Measurements from ENCODE around the gene DUSP9.

The DUSP9 gene

GRCh38 chrX:153621949-153622598 is 24.9 kb upstream of the DUSP9 start:
- no peak for DNase-seq (ENCODE audit: low read depth)

DNA sequence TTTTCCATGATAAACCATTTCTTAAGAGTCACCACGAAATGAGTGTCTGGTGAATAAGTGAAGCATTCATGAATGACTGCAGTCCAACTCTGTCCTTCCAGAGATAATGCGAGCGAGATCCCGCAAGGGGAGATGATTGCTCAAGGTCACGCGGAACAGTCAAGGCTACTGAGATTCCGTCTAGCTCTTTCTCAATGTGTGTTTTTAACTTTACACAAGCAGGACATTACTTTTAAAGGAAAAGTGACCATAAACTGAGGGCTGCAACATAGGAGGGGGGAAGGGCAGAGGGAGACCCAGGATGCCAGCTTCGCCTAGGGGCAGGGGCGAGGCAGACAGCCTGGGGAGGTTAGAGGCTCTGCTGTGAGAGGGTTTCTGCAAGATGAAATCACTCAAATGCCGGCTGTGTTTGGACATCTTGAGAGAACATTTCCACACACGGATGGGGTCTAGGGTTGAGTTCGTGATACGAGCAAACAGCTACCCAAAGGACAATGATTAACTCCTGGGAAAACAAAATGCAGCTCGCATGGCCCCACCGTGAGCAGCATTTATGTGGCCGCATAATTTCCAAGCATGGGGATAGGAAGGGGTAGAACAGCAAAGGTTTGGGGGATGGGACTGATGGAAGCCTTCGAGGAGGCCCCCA is 24.2 kb upstream of the DUSP9 start:
- no peak for DNase-seq (ENCODE audit: low read depth)

DNA sequence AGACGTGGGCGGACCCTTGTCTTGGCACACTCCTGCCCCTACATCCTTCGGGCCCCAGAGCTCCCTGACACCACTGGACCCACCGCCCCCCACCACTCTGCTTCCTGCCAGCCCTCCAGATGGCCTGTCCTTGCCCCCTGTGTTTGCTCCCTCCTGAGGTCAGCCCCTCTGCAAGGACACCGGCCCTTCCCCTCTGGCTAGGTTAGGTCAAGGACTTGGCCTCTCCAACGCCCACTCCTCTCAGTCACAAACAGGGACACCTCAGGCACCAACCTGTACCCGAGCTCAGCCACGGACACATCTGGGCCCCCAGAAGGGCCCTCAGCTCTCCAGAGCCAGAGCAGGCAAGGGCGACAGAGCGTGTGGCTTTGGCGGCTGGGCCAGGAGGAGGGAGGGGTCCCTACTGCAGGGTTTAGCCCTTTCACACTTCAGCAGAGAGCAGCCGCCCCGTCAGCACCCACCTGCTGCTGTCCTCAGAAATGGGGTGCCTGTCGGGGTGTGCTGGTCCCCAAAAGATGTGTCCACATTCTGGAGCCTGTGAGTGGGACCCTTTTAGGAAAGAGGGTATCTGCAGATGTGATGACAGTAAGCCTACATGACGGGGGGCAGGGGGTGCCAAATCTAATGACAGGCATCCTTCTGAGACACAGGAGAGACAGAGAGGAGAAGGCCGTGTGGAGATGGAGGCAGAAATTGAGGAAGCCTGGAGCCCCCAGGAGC is 23.5 kb upstream of the DUSP9 start:
- DNase-seq (ENCODE audit: low read depth) = no peak

GRCh38 chrX:153624196-153625091 is 22.6 kb upstream of the DUSP9 start:
- no peak for DNase-seq (ENCODE audit: low read depth)

DNA sequence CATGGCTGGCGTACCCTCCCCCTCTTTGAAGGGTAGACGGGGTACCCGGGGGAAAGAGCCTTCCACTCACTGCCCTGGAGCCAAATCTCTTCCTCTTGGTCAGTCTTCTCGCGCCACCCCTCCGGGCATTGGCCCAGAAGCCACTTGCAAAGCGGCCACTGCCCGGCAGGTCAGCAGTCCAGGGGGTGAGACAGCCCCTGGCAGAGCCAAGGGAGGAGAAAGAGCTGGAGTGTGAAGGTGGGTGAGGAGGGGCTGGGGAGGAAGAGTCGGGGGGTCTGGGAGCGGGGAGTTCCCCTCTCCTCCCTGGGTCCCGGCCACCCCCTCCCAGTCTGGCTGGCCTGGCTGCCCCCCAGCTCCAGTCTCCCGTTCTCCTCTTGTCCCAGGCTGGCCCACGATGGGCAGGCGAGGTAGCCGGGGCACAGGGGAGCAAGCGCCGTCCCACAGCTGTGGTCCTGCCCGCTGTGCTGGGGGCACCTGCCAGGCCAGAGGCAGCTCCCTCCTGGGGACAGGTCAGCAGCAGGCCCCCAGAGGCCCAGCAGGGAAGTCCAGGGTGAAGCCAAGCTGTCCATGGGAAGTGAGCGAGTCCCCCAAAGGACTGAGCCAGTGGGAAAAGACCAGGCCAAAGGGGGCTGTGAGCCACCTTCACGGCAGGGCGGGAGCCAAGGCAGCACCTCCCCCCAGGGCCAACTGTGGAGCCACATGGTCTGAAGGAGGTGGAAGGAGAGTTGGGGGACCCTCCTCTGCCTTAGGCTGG is 21.6 kb upstream of the DUSP9 start:
- no peak for DNase-seq (ENCODE audit: low read depth)

GRCh38 chrX:153626025-153626633 is 20.9 kb upstream of the DUSP9 start:
- no peak for DNase-seq (ENCODE audit: low read depth)

DNA sequence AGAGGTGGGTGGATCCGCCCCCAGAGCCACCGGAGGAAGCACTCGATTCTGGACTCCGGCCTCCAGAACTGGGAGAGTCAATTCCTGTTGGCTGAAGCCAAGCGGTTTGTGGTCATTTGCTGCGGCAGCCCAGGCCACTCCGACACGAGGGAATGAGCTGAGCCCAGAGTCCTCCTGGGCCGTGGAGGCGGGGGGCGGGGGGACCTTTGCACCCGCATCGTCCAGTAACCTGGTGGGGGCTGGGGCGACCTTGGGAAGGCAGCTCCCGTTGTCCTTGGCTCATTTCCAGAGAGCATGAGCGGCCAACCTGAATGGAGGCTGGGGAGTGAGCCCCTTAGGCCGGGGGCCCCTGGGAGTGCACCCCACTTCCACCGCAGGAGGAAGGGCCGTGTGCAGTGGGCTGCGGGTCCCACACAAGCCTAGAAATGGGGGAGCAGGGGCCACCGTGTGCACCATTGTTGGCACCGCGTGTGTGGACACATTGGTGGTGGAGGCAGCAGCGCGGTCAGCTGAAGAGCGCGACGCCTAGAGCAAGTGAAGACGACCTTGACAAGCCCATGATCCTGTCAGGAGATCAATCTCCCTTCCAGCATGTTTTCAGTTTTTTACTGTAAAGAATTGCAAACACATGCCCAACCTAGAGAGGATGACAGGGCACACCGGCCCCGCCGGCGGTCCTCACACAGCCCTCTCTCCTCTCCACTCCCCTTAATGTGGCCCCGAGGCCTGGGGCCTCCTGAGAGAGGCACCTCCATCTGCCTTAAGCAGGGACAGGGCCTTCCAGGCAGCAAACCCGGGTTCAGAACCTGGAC is 19.9 kb upstream of the DUSP9 start:
- DNase-seq (ENCODE audit: low read depth) = no peak

DNA sequence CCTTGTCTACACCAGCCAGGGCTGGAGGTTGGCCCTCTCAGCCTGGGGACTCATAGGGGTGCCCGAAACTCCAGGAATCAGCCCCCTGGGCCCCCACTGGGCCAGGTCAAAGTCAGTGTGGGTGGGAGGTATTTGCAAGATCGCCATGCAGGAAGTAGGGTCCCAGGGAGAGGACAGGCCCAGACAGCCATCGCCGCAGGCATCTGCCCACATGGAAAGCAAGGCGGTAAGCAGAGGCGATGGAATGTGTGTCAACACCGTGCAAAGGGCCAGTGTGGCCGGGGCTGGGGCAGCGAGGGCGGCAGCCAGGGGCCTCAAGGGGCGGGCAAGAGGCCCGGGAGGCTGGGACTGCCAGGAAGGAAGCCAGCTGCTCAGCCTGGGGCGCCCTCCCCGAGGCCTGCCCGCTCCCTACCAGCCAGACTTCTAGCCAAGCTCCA is 19.3 kb upstream of the DUSP9 start:
- no peak for DNase-seq (ENCODE audit: low read depth)

DNA sequence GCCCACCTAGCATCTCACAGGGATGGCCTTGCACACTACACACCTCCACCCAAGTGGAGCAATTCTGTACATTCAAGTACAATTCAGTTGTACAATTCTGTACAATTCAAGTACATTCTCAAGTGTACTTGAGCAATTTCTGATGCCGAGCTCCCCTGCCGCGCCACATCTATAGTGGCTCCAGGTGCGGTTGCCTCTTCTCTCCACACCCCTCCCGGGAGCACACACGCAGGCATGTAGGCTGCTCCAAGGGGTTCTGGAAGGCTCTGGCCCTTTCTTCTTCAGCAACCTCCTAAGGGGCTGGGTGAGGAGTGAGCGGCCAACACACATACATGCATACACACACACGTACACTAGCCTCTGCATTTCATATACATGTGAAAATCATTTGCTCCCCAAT is 18.9 kb upstream of the DUSP9 start:
- DNase-seq (ENCODE audit: low read depth) = no peak

DNA sequence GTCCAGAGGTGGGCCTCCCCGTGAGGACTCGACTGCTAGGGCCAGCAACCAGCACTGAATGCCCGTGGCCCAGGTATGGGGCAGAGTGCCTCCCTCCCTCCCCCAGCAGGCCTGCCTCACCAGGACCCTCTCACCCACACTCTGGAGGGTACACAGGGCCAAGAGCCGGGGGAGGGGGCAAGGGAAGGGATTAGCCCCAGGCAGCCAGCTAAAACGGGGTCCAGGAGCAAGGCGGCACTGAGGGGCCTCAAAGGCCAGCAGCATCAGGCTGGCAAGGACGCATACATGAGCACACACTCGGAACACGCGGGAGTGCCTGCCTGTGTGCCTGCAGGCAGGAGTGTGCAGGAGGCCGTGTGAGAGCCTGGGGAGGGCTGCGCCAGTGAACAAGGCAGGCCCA is 18.3 kb upstream of the DUSP9 start:
- DNase-seq (ENCODE audit: low read depth) = no peak

DNA sequence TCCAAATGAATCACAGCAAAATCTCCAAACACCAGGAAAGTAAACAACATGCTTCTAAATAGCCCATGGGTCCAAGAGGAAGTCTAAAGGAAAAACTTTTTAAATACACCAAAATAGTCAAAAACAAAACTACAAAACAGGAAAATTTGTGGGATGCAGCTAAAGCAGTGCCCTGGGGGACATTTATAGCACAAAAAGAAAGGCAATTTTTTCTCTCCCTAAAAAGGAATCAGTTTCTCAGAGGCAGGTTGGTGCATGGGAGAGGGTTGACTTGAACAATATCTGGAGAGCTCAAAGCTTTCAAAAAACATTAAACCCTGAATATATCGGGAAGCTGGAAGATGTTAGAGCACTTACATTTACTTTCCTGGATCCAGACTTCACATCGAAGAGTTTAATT is 15.7 kb upstream of the DUSP9 start:
- DNase-seq (ENCODE audit: low read depth) = no peak

GRCh38 chrX:153631907-153632594 is 15.0 kb upstream of the DUSP9 start:
- DNase-seq (ENCODE audit: low read depth) = no peak

DNA sequence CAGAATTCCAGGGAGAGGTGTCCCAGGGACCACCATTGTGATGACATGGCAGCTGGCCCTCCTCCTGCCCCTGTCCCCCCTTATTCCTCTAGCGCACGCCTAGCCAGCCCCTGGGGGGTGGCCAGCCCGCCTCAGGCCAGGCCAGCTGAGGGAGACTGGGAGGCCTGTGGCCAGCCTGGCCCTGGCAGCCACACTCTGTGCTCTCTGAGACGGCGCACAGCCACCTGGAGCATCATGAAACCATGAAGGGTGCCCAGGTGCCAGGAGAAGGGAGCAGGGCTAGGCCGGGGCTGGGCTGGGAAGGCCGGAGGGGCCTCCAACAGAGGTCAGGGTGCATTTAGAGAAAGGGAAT is 14.4 kb upstream of the DUSP9 start:
- DNase-seq (ENCODE audit: low read depth) = no peak

DNA sequence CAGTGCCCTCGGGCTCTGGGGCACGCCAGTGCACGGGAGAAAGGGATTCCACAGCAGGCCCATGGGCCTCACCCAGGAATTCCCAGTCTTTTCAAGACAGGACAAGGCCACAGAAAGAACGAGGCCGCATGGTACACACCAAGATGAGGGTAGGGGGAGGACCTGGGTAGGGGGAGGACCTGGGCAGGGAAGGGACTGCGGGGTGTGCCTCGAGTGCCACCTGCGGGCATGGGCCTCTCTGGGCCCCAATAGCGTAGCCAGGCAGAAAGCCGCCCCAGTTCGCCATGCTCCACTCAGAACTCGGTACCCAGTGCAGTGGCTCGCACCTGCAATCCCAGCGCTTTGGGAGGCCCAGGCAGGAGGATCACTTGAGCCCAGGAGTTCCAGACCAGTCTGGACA is 14.0 kb upstream of the DUSP9 start:
- DNase-seq (ENCODE audit: low read depth) = no peak

DNA sequence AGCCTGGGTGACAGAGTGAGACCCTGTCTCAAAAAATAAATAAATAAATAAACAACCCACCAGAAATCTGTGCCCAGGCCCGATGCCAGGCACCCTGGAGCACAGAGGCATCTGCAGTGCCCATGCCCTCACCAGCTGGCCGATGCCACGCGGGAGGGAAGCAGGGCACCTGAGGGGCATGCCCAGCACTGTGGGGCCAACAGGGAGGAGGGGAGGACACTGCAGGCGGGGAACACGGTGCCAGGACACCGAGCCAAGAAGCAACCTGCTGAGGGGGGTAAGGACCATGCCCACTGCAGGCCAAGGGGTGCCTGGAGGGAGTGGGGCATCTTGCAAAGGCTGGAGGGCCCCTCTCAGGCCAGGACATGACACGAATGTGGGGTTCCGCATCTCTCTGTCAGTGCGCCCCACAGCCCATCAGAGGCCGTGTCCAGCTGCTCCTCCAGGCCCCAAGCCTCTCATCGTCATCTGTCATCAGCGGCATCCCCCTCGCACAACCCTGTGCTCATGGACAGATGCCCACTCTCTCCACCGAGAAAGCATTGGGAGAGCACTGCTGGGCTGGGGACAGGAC is 13.3 kb upstream of the DUSP9 start:
- DNase-seq (ENCODE audit: low read depth) = no peak

DNA sequence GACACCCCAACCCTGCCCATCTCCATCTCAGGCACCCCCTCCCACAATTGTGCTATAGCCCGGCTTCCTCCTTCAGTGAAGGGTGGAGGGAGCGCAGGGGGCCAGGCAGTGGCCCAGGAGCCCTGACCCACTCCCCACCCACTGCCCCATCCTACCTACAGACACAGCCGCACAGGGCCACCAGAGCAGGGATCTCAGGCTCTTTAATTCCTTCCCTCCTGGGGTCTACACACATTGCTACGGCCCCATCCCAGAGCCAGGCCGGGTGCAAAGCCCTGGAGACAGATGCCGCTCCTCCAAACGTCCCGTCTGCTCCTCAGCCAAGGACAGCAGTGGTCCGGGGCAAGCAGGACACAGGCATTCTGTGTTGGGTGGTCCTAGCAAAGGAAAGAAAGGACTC is 12.8 kb upstream of the DUSP9 start:
- no peak for DNase-seq (ENCODE audit: low read depth)

- DNase-seq (ENCODE audit: low read depth) = no peak
These were observed 12.2 kb upstream of the DUSP9 start for GRCh38 chrX:153634832-153635231.

- no peak for DNase-seq (ENCODE audit: low read depth)
These were observed 11.6 kb upstream of the DUSP9 start for GRCh38 chrX:153635388-153635787.

All from ELR (cell line).